LNCAP (cell line): ENCODE measurements around the gene APP.

Source experiments
- TF ChIP-seq, protein P1 (sequence below): fragments of 450-650 bp; IDR thresholded peaks from 2 replicates; pipeline ENCODE4 v1.5.1; 2017; ENCODE audit warnings: mild to moderate bottlenecking

The APP gene

DNA sequence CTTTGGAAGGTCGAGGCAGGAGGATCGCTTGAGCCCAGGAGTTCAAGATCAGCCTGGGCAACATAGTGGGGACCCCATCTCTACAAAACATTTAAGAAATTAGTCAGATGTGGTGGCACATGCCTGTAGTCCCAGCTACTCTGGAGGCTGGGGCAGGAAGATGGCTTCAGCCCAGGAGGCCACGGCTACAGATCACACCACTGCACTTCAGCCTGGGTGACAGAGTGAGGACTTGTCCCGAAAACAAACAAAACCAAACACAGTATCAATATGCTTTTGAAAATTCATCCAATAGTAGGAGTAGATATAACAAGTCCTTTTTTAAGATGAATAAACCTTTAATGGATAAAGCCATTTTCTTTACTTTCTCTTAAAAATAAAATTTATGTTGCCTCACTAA is 8.5 kb downstream of the APP start:
- TF ChIP-seq, protein P1, sequence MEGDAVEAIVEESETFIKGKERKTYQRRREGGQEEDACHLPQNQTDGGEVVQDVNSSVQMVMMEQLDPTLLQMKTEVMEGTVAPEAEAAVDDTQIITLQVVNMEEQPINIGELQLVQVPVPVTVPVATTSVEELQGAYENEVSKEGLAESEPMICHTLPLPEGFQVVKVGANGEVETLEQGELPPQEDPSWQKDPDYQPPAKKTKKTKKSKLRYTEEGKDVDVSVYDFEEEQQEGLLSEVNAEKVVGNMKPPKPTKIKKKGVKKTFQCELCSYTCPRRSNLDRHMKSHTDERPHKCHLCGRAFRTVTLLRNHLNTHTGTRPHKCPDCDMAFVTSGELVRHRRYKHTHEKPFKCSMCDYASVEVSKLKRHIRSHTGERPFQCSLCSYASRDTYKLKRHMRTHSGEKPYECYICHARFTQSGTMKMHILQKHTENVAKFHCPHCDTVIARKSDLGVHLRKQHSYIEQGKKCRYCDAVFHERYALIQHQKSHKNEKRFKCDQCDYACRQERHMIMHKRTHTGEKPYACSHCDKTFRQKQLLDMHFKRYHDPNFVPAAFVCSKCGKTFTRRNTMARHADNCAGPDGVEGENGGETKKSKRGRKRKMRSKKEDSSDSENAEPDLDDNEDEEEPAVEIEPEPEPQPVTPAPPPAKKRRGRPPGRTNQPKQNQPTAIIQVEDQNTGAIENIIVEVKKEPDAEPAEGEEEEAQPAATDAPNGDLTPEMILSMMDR = no peak

DNA sequence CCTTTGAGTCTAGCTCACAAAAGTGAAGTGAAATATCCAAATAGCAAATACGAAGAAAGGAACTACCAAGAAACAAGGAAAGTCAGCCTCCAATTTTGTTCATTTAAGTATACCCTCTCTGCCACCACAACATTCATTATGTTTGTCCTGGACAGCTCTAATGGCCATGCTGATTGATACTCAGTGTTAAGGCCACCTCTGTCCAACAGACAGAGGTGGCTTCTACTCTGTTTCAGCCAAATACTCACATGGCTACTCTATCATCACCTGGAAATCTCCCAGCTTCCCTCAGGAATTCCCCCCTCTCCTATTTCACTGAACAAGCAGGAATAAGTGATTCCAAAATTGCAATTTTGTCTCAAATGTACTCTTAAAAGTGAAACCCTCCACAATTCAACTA is 10.7 kb downstream of the APP start:
- TF ChIP-seq, protein P1 = no peak

DNA sequence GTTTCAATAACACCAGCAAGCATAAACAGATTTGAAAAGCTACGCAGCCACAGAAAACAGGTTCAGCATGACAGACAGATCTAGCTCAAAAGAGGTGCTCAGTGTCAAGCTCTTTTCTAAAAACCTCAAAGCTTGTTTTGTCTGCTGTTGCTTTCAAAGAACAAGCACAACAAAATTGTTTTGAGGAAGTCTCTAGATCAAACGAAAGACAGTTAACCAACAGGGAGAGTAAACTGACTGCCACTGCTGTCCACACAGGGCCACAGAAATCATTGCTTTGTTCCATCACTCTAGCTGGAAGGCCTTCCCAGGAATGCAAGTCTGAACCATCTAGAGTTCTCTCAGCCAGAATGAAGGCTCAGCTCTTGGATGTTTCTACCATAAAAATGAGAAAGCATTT is 12.8 kb downstream of the APP start:
- TF ChIP-seq, protein P1 = no peak

DNA sequence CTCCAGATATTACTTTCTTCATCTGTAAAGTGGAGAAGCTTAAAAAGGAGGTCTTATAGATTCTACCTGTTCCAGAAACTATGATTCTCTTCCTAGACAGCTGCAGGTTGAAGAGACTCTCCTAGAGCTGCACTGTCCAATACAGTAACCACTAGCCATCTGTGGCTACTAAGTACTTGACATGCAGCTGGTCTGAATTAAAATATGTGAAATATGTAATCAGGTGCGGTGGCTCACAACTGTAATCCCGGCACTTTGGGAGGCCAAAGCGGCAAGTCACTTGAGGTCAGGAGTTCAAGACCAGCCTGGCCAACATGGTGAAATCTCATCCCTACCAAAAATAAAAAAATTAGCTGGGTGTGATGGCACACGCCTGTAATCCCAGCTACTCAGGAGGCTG is 15.8 kb downstream of the APP start:
- TF ChIP-seq, protein P1 = no peak

DNA sequence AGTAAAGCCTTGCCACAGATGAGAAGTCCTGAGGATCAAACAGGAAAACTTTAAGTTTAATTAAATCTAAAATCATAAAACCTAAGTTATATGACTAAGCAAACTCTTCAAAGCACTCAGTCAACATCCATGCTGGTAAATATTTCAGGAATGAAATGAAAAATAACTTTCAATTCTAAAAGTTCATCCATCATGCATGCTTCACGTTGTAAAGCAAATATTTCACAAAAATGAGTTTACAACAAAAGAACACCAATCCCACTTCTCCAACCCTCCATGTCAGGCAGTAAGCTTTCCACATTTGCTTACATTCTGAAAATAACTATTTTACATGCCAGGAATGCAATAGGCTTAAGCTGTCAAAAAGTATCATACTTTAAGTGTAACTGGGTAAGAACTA is 16.8 kb downstream of the APP start:
- TF ChIP-seq, protein P1 = no peak

DNA sequence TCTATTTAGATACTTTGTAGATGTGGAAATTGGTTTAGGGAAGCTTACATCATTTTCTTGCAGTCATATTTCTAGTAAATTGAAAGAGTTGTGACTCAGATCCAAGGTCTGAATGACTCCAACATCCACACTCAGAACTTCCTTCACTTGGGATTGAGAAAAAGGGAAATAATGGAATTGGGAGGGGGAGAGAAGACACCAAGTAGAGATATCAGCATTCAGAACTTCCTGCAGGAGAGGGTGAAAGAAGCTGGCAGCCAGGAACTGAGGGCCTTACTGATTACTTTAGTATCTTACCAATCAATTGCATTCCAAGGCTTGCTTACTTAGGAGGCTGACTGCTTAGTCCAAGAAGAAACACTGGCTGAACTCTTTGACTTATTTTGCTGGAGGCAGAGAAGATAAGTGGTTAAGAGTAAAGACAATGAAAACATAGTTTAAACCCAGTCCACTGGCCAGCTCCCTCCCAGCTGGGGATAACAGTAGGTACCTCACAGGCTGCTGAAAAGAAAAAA is 21.7 kb downstream of the APP start:
- TF ChIP-seq, protein P1 = no peak

DNA sequence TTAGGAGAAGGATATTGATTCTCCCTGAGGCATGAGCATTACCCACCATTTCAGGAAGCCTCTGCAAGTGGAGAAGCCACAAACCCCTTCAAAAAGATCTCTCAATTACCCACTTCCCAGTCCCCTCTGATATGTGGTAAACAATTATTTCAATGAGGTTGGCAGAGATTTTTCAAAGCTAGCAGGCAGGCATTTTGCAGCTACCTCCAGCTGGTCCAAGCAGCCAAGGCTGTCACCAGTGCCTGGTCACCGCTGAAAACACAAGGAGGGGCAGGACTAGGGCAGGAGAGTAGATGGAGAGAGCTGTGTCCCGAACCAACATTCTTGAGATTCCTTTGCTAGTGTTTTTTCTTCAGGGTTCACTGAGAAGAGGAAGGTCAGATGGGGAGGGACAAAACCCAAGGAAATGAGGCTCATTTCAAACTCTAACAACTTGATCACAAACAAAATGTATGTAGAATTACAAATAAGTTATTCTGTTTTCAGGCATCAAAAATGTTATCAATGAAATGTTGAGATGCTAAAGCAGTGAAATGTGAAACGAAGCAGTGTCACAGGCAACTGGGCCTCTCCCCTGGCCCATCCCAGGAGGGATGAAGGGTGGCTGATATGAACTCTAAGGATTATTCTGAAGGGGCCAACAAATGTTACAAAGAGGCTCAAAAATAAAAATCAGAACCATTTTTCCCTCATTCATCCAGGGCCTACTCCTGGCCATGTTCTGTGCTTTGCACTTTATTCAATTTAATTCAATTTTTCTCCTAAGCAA is 22.3 kb downstream of the APP start:
- TF ChIP-seq, protein P1 = no peak

DNA sequence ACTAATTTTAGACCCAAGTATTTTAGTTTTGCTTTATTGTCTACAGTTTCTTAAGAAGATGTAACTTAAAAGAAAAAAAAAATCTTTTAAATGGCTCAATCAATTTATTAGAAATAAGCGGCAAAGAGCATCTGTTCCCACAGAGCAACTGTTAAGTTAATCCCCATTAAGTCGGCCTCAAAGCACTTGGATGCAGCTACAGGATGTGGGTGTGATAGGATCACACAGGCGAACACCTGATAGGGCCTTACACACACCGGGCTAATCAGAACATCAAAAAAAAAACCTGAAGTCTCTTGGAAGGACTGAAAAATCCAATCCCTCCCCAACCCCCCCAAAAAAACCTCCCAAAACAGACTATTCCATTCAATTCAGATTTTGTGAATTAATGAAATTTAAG is 23.0 kb downstream of the APP start:
- TF ChIP-seq, protein P1 = no peak
